Body of pancreas (tissue), 4 donors: ENCODE measurements around the gene STX8.

Source experiments
- POLR2A ChIP-seq, 3 donors: fragments of 450-650 bp; IDR thresholded peaks; one replicate each; pipeline ENCODE4 v1.6.1; 2016; ENCODE audit warnings: antibody characterized with exemption in 3 of 3, mild to moderate bottlenecking in 2 of 3
- TF ChIP-seq, protein P1 (sequence below), 7 experiments: fragments of 450-650 bp in 4 of 7; fragments of 200-600 bp in 3 of 7; sonication (generic) in 3 of 7; IDR thresholded peaks; one replicate each; pipeline ENCODE4 v1.5.1; 2016 to 2019; ENCODE audit warnings: antibody characterized with exemption in 7 of 7

DNA sequence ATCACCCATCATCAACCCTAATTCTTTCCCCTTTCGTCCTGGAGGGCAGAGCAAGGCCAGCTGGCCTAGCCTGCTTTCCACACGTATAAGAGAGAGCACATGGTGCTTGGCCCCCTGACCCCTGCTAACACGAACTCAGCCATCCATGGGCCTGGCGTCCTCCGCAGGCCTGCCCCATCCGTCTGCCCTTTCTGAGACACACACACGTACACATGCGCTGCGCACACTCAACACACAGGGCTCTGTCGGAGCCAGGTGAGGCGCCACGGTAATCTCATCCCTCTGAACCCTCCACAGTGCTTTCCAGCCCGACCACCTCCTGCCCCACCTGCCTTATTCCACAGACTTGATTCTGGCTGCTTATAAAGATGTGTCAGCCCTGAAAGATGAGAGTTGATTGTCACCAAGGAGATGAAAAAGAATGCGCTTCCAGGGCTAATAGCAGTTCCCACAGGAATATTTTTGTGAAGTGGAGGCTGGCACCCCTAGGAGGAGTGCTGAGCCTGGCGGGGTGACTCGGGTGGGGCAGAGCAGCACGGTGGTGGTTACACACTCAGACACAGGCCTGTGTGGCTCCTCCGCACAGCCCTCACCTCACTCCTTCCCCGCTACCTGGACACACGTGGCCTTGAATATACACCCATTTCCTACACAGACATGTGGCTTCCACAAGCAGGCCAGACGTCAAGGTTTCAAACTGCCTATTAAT, 326.2 kb downstream of the STX8 start:
- TF ChIP-seq POLR2A (IDR thresholded peaks at IDR 0.05): no peak
- TF ChIP-seq, protein P1, sequence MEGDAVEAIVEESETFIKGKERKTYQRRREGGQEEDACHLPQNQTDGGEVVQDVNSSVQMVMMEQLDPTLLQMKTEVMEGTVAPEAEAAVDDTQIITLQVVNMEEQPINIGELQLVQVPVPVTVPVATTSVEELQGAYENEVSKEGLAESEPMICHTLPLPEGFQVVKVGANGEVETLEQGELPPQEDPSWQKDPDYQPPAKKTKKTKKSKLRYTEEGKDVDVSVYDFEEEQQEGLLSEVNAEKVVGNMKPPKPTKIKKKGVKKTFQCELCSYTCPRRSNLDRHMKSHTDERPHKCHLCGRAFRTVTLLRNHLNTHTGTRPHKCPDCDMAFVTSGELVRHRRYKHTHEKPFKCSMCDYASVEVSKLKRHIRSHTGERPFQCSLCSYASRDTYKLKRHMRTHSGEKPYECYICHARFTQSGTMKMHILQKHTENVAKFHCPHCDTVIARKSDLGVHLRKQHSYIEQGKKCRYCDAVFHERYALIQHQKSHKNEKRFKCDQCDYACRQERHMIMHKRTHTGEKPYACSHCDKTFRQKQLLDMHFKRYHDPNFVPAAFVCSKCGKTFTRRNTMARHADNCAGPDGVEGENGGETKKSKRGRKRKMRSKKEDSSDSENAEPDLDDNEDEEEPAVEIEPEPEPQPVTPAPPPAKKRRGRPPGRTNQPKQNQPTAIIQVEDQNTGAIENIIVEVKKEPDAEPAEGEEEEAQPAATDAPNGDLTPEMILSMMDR (IDR thresholded peaks at IDR 0.05): no peak
